ENCODE measurements around the gene TNP2. TPM values are rescaled to one million over a fixed set of nuclear protein-coding genes. Genes with fewer than 3 reads are reported as not detected.

The TNP2 gene
- total RNA-seq: not detected
- polyA plus RNA-seq: not detected

DNA sequence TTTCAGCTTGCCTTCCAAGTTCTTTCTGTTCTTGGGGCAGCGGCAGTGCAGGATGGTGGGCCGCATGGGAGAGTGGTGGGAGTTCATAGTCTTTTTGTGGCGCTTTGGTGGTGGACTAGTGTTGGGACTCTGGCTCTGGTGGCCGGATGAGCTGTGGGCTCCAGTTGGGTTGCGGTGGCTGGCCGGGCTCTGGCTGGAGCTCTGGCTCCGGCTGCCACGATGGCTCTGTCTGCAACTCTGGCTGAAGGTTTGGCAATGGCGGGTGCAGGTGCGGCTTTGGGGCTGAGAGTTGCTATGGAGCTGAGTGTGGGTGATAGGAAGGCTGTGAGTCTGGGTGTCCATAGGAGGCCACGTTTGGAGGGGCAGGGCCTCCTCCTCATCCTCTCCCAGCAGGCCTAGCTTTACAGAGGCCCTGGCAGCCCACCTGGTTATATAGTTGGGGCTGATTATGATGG, at the start of gene TNP2:
TNP2 (minus strand) TSS at position 405 of the 455 bp plus-strand sequence; CDS start at position 342, 63 bp downstream.
- 90% methylated on average over 11 of the region's 11 CpGs for WGBS
- H3K27ac ChIP-seq (ENCODE audit: low read depth): no peak within 1 kb of the TSS
- no peaks in the 10 kb centered on the region for H3K36me3 ChIP-seq (ENCODE audit: insufficient read depth)
- DNase-seq (ENCODE audit: extremely low spot score): no peak
- H3K4me1 ChIP-seq (ENCODE audit: insufficient read depth): no peaks in the 10 kb centered on the region
- no peak within 1 kb of the TSS for H3K4me3 ChIP-seq (ENCODE audit: low read depth, low read length)

DNA sequence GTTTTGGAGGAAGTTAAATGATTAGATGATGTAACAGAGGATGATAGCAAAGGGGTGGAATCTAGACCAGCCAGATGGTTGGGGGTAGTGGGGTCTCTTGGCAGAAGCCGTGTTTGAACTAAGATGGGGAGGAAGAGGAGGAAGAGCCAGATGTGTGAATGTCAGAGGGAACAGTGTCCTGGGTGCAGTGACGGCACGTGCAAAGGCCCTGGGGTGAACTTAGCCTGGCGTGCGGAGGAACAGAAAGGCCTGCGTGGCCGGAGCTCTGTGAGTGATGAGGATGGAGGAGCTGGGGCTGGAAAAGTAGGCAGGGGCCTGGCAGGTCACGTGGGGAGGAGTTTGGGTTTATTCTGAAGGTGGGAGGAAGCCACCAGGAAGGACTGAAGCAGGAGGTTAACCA, 49.7 kb upstream of the TNP2 start:
- H3K4me3 ChIP-seq (ENCODE audit: low read depth, low read length): no peak overlapping the region
- WGBS: 88% methylated on average over 8 of the region's 8 CpGs
- no peaks in the 10 kb centered on the region for H3K4me1 ChIP-seq (ENCODE audit: insufficient read depth)
- H3K27ac ChIP-seq (ENCODE audit: low read depth): no peak overlapping the region
- DNase-seq (ENCODE audit: extremely low spot score): no peak
- H3K36me3 ChIP-seq (ENCODE audit: insufficient read depth): no peaks in the 10 kb centered on the region

DNA sequence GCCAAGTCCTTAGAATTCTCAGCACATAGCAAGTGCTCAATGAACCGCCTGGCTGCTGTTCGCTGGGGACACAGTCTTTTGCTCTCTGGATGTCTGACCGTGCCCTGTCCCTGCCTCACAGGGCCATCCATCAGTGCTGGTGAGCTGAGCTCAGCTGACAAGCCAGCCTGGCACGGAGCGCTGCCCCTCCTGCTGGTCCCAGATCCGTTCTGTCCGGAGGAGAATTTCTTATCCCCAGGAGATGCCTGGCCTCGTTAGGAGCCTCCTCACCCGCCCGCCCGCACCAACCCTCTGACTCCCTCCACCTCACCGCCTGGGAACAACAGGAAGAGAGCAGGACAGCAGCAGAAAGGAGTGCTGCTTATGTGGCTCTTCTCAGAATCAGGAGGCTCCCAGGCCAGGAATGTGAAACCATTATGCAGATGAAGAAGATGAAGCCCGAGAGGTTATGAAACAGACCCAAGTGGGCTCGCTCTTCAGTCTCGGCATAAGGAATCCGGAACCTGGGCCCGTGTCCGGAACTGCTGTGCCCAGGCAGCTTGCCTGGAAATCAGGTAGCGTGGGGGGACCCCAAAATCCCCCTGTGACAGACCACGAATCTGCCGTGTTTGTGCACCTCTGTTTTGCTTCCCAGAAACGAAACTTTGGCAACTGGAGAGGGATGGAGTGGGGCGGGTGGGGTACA, 47.3 kb upstream of the TNP2 start:
- H3K36me3 ChIP-seq (ENCODE audit: insufficient read depth): no peaks in the 10 kb centered on the region
- no peaks in the 10 kb centered on the region for H3K4me1 ChIP-seq (ENCODE audit: insufficient read depth)
- DNase-seq (ENCODE audit: extremely low spot score): no peak
- no peak overlapping the region for H3K27ac ChIP-seq (ENCODE audit: low read depth)
- no peak overlapping the region for H3K4me3 ChIP-seq (ENCODE audit: low read depth, low read length)
- 78% methylated on average over 23 of the region's 23 CpGs for WGBS

DNA sequence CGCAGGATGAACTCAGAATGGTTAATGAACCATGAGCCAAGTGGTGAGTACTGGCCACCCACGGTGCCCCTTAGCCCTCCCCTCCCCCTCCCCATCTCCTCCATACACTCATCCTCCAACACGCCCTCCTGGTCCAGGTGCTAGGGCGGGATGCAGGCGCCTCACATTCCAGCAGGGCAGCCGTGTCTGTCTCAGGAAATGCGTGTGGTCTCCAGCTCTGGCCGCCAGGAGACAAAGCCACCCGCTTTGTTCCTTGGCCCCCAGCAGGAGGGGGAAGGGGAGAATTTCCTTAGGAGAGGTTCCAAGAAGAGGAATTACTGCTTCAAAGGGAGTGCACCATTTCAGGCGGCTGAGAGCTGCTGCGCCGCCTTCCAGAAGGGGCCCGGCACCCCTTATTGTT, 46.4 kb upstream of the TNP2 start:
- no peak overlapping the region for H3K4me3 ChIP-seq (ENCODE audit: low read depth, low read length)
- no peak for DNase-seq (ENCODE audit: extremely low spot score)
- WGBS: 44% methylated on average over 13 of the region's 13 CpGs
- H3K36me3 ChIP-seq (ENCODE audit: insufficient read depth): no peaks in the 10 kb centered on the region
- H3K4me1 ChIP-seq (ENCODE audit: insufficient read depth): no peaks in the 10 kb centered on the region
- H3K27ac ChIP-seq (ENCODE audit: low read depth): no peak overlapping the region

DNA sequence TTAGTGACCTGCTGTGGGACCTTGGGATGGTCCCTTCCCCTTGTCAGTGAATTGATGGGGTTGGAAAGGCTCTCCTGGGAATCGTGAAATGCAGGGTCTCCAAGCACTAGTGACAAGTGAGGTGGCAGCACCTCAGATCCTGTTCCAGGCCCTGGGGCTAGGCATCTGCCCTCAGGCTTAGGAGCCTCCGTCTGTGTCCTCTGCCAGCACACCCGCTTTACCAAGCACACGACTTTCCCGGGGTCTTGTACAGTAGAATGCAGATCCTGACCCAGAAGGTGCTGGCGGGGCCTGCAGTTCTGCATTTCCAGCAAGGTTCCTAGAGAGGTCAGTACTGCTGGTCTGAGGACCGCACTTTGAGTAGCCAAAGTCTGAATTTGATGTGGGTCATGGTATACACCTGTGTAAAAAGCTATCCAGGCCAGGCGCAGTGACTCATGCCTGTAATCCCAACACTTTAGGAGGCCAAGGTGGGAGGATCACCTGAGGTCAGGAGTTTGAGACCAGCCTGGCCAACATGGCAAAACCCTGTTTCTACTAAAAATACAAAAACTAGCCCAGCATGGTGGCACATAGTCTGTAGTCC, 45.3 kb upstream of the TNP2 start:
- WGBS: 93% methylated on average over 8 of the region's 8 CpGs
- no peak for DNase-seq (ENCODE audit: extremely low spot score)
- no peak overlapping the region for H3K4me3 ChIP-seq (ENCODE audit: low read depth, low read length)
- H3K36me3 ChIP-seq (ENCODE audit: insufficient read depth): no peaks in the 10 kb centered on the region
- no peak overlapping the region for H3K27ac ChIP-seq (ENCODE audit: low read depth)
- no peaks in the 10 kb centered on the region for H3K4me1 ChIP-seq (ENCODE audit: insufficient read depth)

DNA sequence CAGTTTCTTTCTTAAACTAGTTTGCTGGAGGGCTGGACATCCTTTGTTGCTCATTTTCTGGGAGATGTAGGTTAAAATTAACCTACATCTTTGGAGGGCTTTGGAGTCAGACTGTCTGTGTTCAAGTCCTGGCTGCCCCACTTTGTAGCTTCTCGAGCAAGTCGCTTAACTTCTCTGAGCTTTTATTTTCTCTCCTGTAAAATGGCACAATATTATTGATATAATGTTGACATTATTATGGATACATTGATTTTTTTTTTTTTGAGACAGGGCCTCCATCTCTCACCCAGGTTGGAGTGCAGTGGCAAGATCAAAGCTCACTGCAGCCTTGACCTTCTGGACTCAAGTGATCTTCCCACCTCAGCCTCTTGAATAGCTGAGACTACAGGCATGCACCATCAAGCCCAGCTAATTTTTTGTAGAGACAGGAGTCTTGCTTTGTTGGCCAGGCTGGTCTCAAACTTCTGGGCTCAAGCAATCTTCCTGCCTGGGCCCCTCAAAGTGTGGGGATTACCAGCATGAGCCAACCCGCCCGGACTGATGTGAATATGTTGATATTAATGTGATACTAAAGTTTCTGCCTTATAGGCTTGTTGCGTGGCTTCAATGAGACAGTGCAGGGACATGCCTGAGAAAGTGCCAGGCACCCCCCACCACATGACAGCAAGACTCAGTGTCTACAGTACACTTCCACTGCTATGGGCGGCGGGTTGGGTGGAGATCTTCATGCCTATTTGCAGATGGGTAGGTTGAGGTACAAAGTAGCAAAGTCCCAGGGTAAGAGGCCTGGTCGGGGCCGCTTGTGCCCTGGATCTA, 44.6 kb upstream of the TNP2 start:
- H3K27ac ChIP-seq (ENCODE audit: low read depth): no peak overlapping the region

DNA sequence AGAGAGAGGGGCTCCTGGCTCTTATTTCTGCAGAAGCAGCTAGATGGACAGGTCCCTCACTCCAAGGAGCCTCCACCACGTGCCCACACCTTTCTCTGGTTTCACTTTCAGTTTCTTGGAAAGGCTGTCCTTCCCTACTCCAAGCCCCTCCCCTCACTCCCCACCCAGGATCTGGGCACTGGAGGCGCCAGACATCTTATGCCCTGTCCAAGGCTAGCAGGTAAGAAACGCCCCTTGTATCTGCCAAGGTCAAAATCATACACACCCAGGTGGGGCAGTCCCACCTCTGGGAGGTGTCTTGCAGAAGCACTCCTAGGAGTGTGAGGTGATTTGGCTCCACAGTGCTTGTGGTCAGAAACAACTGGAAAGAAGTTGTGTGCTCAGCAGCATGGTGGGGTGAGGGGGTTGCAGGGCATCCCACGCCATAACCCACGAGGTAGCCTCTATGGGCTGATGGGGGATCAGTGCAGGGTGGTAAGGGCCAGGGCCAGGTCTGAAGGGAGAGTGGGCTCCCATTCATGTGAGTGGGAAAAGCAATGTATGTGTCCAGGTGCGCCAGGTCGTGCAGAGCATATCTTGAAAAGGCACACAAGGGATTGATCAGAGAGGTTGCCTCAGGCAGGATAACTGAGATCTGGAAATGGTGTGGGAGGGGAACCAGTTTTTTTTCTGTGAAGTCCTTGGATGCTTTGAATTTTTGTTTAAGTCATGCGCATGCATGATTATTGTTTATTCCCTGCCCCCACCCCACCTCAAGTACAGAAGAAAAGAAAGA, 43.8 kb upstream of the TNP2 start:
- no peak for DNase-seq (ENCODE audit: extremely low spot score)
- Histone ChIP-seq H3K4me3 (ENCODE audit: low read depth, low read length) (no peak overlapping the region), H3K4me1 (ENCODE audit: insufficient read depth) (no peaks in the 10 kb centered on the region), H3K27ac (ENCODE audit: low read depth) (no peak overlapping the region), H3K36me3 (ENCODE audit: insufficient read depth) (no peaks in the 10 kb centered on the region)
- 67% methylated on average over 8 of the region's 8 CpGs for WGBS

More for the DNA sequence above, 44.6 kb upstream of the TNP2 start:
- Histone ChIP-seq H3K4me1 (ENCODE audit: insufficient read depth) (no peaks in the 10 kb centered on the region), H3K4me3 (ENCODE audit: low read depth, low read length) (no peak overlapping the region), H3K36me3 (ENCODE audit: insufficient read depth) (no peaks in the 10 kb centered on the region)
- DNase-seq (ENCODE audit: extremely low spot score): no peak
- WGBS: 92% methylated on average over 9 of the region's 9 CpGs

- no peak for DNase-seq (ENCODE audit: extremely low spot score)
- no peak overlapping the region for H3K27ac ChIP-seq (ENCODE audit: low read depth)
- WGBS: 73% methylated on average over 10 of the region's 10 CpGs
- no peaks in the 10 kb centered on the region for H3K36me3 ChIP-seq (ENCODE audit: insufficient read depth)
- no peak overlapping the region for H3K4me3 ChIP-seq (ENCODE audit: low read depth, low read length)
- no peaks in the 10 kb centered on the region for H3K4me1 ChIP-seq (ENCODE audit: insufficient read depth)
These were observed 42.0 kb upstream of the TNP2 start for GRCh38 chr16:11310997-11311561.

DNA sequence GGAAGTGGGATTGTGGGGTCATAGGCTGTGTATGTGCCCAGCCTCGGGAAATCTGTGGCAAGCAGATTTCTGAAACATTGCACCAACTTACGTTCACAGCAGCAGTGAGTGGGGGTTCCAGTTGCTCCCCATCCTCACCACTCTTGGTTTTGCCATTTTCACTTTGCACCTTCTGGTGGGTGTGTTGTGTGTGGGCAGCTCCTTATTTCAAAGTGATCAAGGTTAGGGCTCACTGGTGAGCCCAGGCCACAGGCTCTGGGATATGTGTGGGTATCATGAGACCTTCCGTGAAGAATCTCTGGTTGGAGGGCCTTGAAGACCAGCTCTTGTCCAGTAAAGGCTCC, 41.5 kb upstream of the TNP2 start:
- H3K36me3 ChIP-seq (ENCODE audit: insufficient read depth): no peaks in the 10 kb centered on the region
- H3K4me1 ChIP-seq (ENCODE audit: insufficient read depth): no peaks in the 10 kb centered on the region
- H3K27ac ChIP-seq (ENCODE audit: low read depth): no peak overlapping the region
- 93% methylated on average over 3 of the region's 3 CpGs for WGBS
- no peak overlapping the region for H3K4me3 ChIP-seq (ENCODE audit: low read depth, low read length)
- no peak for DNase-seq (ENCODE audit: extremely low spot score)

GRCh38 chr16:11309895-11310633, 40.9 kb upstream of the TNP2 start:
- no peaks in the 10 kb centered on the region for H3K36me3 ChIP-seq (ENCODE audit: insufficient read depth)
- WGBS: 68% methylated on average over 9 of the region's 9 CpGs
- no peak overlapping the region for H3K4me3 ChIP-seq (ENCODE audit: low read depth, low read length)
- H3K27ac ChIP-seq (ENCODE audit: low read depth): no peak overlapping the region
- no peak for DNase-seq (ENCODE audit: extremely low spot score)
- no peaks in the 10 kb centered on the region for H3K4me1 ChIP-seq (ENCODE audit: insufficient read depth)

- Histone ChIP-seq H3K36me3 (ENCODE audit: insufficient read depth) (no peaks in the 10 kb centered on the region), H3K27ac (ENCODE audit: low read depth) (no peak overlapping the region), H3K4me3 (ENCODE audit: low read depth, low read length) (no peak overlapping the region), H3K4me1 (ENCODE audit: insufficient read depth) (no peaks in the 10 kb centered on the region)
- DNase-seq (ENCODE audit: extremely low spot score): no peak
- WGBS: 74% methylated on average over 15 of the region's 15 CpGs
These were observed 39.6 kb upstream of the TNP2 start for GRCh38 chr16:11308493-11309283.
